IMR-90 (cell line): ENCODE results near the gene TACR2. TPM values are rescaled to one million over a fixed set of nuclear protein-coding genes. Genes with fewer than 3 reads are reported as not detected.

Source experiments
- ATAC-seq: fragments of 200-7000 bp; cut with Tn5 transposase; 2 replicates; pipeline ENCODE4 v1.9.1; 2020; ENCODE audit warnings: low read depth, mild to moderate bottlenecking, moderate library complexity
- BruUV-seq: library from RNA; stranded (reverse); fragments of 400-500 nt; replicated peaks from 2 replicates; lab custom pipeline; 2021; lab: Mats Ljungman, UMichigan
- CTCF ChIA-PET: fragments of 300-600 bp; formaldehyde crosslinking; extraction: SDS; loops from one replicate; lab custom pipeline; 2021; ENCODE audit warnings: antibody characterized with exemption; lab: Yijun Ruan, JAX
- POLR2A ChIA-PET: fragments of 300-600 bp; sonication (Branson Sonifier 250); formaldehyde crosslinking; loops from one replicate; lab custom pipeline; 2022; ENCODE audit warnings: antibody characterized with exemption; ENCODE audit not compliant: unreplicated experiment; lab: Charles Lee
- DNase-seq: peaks from one replicate; pipeline ENCODE4 v3.0.0; 2013
- H2AFZ ChIP-seq: replicated peaks from 2 replicates; pipeline ENCODE3; 2013; ENCODE audit warnings: low read length, mild to moderate bottlenecking; ENCODE audit not compliant: poor library complexity
- H2AK5ac ChIP-seq: 2 replicates; pipeline ENCODE4 v1.6.1; 2013; ENCODE audit warnings: low read depth, low read length, inconsistent platforms
- H2AK9ac ChIP-seq: replicated peaks from 2 replicates; pipeline ENCODE3; 2013; ENCODE audit warnings: mild to moderate bottlenecking, low read depth, low read length, moderate library complexity; ENCODE audit not compliant: poor library complexity
- H2BK120ac ChIP-seq: 2 replicates; pipeline ENCODE4 v1.6.1; 2013; ENCODE audit warnings: low read depth, low read length, inconsistent platforms
- H2BK15ac ChIP-seq: 3 replicates; pipeline ENCODE4 v1.6.1; 2013; ENCODE audit warnings: low read depth, low read length, inconsistent platforms
- H2BK20ac ChIP-seq: 2 replicates; pipeline ENCODE4 v1.6.1; 2013; ENCODE audit warnings: low read depth, mild to moderate bottlenecking, inconsistent platforms, low read length, moderate library complexity
- H2BK5ac ChIP-seq: 2 replicates; pipeline ENCODE4 v1.6.1; 2013; ENCODE audit warnings: mild to moderate bottlenecking, low read depth, low read length, inconsistent platforms; ENCODE audit not compliant: poor library complexity, severe bottlenecking
- H3K14ac ChIP-seq: replicated peaks from 2 replicates; pipeline ENCODE4 v1.6.1; 2013; ENCODE audit warnings: low read depth, low read length, inconsistent platforms
- H3K18ac ChIP-seq: 2 replicates; pipeline ENCODE4 v1.6.1; 2013; ENCODE audit warnings: low read depth, low read length, control low read depth
- H3K23ac ChIP-seq: 2 replicates; pipeline ENCODE4 v1.6.1; 2013; ENCODE audit warnings: low read depth, low read length, inconsistent platforms
- H3K27ac ChIP-seq: 2 replicates; pipeline ENCODE4 v1.5.1; 2013; ENCODE audit warnings: mild to moderate bottlenecking, control low read depth, low read length; ENCODE audit not compliant: insufficient read depth
- H3K27me3 ChIP-seq: 2 replicates; pipeline ENCODE4 v1.6.1; 2013; ENCODE audit warnings: low read length; ENCODE audit not compliant: control insufficient read depth, insufficient read depth
- H3K36me3 ChIP-seq: 2 replicates; pipeline ENCODE4 v1.6.1; 2013; ENCODE audit warnings: low read length, mixed read lengths; ENCODE audit not compliant: control insufficient read depth, insufficient read depth
- H3K4ac ChIP-seq: 2 replicates; pipeline ENCODE4 v1.6.1; 2013; ENCODE audit warnings: low read depth, low read length, inconsistent platforms
- H3K4me1 ChIP-seq: 2 replicates; pipeline ENCODE4 v1.6.1; 2013; ENCODE audit warnings: low read length, mixed read lengths; ENCODE audit not compliant: control insufficient read depth, insufficient read depth
- H3K4me2 ChIP-seq: 2 replicates; pipeline ENCODE4 v1.6.1; 2013; ENCODE audit warnings: low read depth, mild to moderate bottlenecking, control low read depth, low read length, moderate library complexity
- H3K4me3 ChIP-seq: 2 replicates; pipeline ENCODE4 v1.5.1; 2013; ENCODE audit warnings: low read depth, mild to moderate bottlenecking, control low read depth, low read length, moderate library complexity; ENCODE audit not compliant: insufficient read depth
- H3K56ac ChIP-seq: 2 replicates; pipeline ENCODE4 v1.6.1; 2013; ENCODE audit warnings: low read length, inconsistent platforms; ENCODE audit not compliant: insufficient read depth; ENCODE audit errors: extremely low read depth
- H3K79me1 ChIP-seq, 2 experiments: 2 replicates each; pipeline ENCODE4 v1.6.1; 2013; ENCODE audit warnings: low read length in 2 of 2, inconsistent platforms in 1 of 2, low read depth in 1 of 2
- H3K9ac ChIP-seq: 2 replicates; pipeline ENCODE4 v1.6.1; 2013; ENCODE audit warnings: low read depth, low read length, control low read depth
- H3K9me1 ChIP-seq: 2 replicates; pipeline ENCODE4 v1.6.1; 2013; ENCODE audit warnings: low read length, inconsistent platforms; ENCODE audit not compliant: insufficient read depth
- H3K9me3 ChIP-seq: 2 replicates; pipeline ENCODE4 v1.6.1; 2013; ENCODE audit warnings: low read length; ENCODE audit not compliant: control insufficient read depth, insufficient read depth
- H4K20me1 ChIP-seq: 2 replicates; pipeline ENCODE4 v1.6.1; 2013; ENCODE audit warnings: low read length, inconsistent platforms; ENCODE audit not compliant: insufficient read depth
- H4K5ac ChIP-seq: 2 replicates; pipeline ENCODE4 v1.6.1; 2013; ENCODE audit warnings: mild to moderate bottlenecking, low read depth, low read length, control low read depth
- H4K8ac ChIP-seq, 2 experiments: 2 replicates each; pipeline ENCODE4 v1.6.1; 2013; ENCODE audit warnings: low read depth in 2 of 2, low read length in 2 of 2, control low read depth in 1 of 2, inconsistent platforms in 1 of 2
- H4K91ac ChIP-seq: 2 replicates; pipeline ENCODE4 v1.6.1; 2013; ENCODE audit warnings: low read depth, low read length, inconsistent platforms; ENCODE audit not compliant: insufficient read depth
- BHLHE40 ChIP-seq: fragments of 150-350 bp; IDR thresholded peaks from 2 replicates; pipeline ENCODE4 v1.6.1; 2016; ENCODE audit warnings: mild to moderate bottlenecking, low read depth, low read length
- CEBPB ChIP-seq: IDR thresholded peaks from 2 replicates; pipeline ENCODE4 v1.6.1; 2012; ENCODE audit warnings: low read depth, low read length, improper control_type of control experiment
- CHD1 ChIP-seq: IDR thresholded peaks from 2 replicates; pipeline ENCODE4 v1.6.1; 2012; ENCODE audit warnings: low read depth, low read length, improper control_type of control experiment
- CTCF ChIP-seq: conservative IDR thresholded peaks from 2 replicates; pipeline ENCODE4 v1.5.1; 2012; ENCODE audit warnings: mild to moderate bottlenecking, low read depth, low read length, improper control_type of control experiment
- FOS ChIP-seq: fragments of 150-350 bp; IDR thresholded peaks from 2 replicates; pipeline ENCODE4 v1.6.1; 2016; ENCODE audit warnings: low read depth, low read length
- MAZ ChIP-seq: IDR thresholded peaks from 2 replicates; pipeline ENCODE4 v1.6.1; 2012; ENCODE audit warnings: low read depth, mild to moderate bottlenecking, low read length, improper control_type of control experiment, moderate library complexity, borderline replicate concordance
- MXI1 ChIP-seq: IDR thresholded peaks from 2 replicates; pipeline ENCODE4 v1.6.1; 2012; ENCODE audit warnings: low read depth, mild to moderate bottlenecking, low read length, moderate library complexity, borderline replicate concordance
- NFE2L2 ChIP-seq: fragments of 150-350 bp; IDR thresholded peaks from 2 replicates; pipeline ENCODE4 v1.6.1; 2016; ENCODE audit warnings: low read depth, mild to moderate bottlenecking, low read length
- POLR2A ChIP-seq: IDR thresholded peaks from 2 replicates; pipeline ENCODE4 v1.6.1; 2012; ENCODE audit warnings: mild to moderate bottlenecking, low read depth, low read length
- RAD21 ChIP-seq: IDR thresholded peaks from 2 replicates; pipeline ENCODE4 v1.6.1; 2012; ENCODE audit warnings: low read length, improper control_type of control experiment
- SMC3 ChIP-seq: fragments of 150-350 bp; IDR thresholded peaks from 2 replicates; pipeline ENCODE4 v1.6.1; 2016; ENCODE audit warnings: low read depth, mild to moderate bottlenecking, antibody characterized with exemption, low read length, moderate library complexity
- WGBS, 2 experiments: methylation state at CpG; one replicate each; pipeline versions ENCODE4 v1.1.5 to v1.1.7; 2013; ENCODE audit warnings: missing lambda C conversion rate in 2 of 2; ENCODE audit not compliant: insufficient read length in 1 of 2; ENCODE audit errors: extremely low coverage in 2 of 2; 5-methylcytosine and 5-hydroxymethylcytosine counted together
- dilution Hi-C: fragments of 300-500 bp; cut with HindIII; formaldehyde crosslinking; loops from one replicate; pipeline ENCODE4 v1.14.3; 2018; ENCODE audit warnings: low sequenced_read_pairs; ENCODE audit not compliant: unreplicated experiment
- in situ Hi-C: fragments of 300-500 bp; cut with MboI; formaldehyde crosslinking; loops from 3 replicates; pipeline ENCODE4 v1.14.3; 2019; ENCODE audit warnings: low sequenced_read_pairs, inconsistent platforms, mixed read lengths
- intact Hi-C: fragments of 100-400 bp; cut with micrococcal nuclease; formaldehyde crosslinking; loops from 2 replicates; pipeline ENCODE4 v1.10.0; 2022
- polyA plus RNA-seq, 3 experiments: library from polyadenylated mRNA; depleted of rRNA; stranded (reverse); fragments of >200 nt; gene quantifications; 2 replicates each; pipeline ENCODE4 v1.2.3, GENCODE V29; 2012; ENCODE audit warnings: low replicate concordance in 1 of 3
- total RNA-seq: library from RNA; depleted of rRNA; stranded (reverse); fragments of >200 nt; gene quantifications from 2 replicates; pipeline ENCODE4 v1.2.3, GENCODE V29; 2012
- TF ChIP-seq, protein P1 (sequence below): fragments of 150-350 bp; IDR thresholded peaks from 2 replicates; pipeline ENCODE4 v1.6.1; 2016; ENCODE audit warnings: low read depth, mild to moderate bottlenecking, low read length, moderate library complexity, borderline replicate concordance
- TF ChIP-seq, protein P2 (sequence below): fragments of 150-350 bp; IDR thresholded peaks from 2 replicates; pipeline ENCODE4 v1.6.1; 2017; ENCODE audit warnings: mild to moderate bottlenecking, antibody characterized with exemption, low read length, low read depth

The TACR2 gene
- total and polyA plus RNA-seq, 2 of the 4 experiments (the other 2 are of a cell fraction) = not detected

DNA sequence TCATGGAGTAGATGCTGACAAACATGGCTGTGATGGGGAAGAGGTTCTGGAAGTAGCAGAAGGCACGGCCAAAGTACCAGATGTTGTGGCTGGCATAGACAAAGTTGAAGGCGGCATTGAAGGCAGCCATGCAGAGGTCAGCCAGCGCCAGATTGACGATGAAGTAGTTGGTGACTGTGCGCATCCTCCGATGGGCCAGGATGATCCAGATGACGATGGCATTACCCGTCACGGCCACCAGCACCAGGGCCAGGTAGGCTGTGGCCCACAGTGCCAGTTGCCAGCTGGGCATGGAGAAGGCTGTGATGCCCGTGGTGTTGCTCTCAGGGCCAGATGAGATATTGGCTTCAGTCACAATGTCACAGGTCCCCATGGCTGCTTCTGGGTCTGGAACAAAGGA, 767 bp downstream of the TACR2 start:
- no TSS peak for BruUV-seq
- H4K5ac ChIP-seq = no peak overlapping the region
- no peak overlapping the region for H3K4me2 ChIP-seq
- H4K20me1 ChIP-seq = no peaks in the 10 kb centered on the region
- peaks cover 3% of the 10 kb centered on the region; the same call in 1 of the 2 replicates for H3K4me1 ChIP-seq
- no peak overlapping the region for H3K23ac ChIP-seq
- H2AFZ ChIP-seq = peak overlapping the region; percentile 50
- H2BK120ac ChIP-seq = no peak overlapping the region
- no peak overlapping the region for H4K8ac ChIP-seq
- TF ChIP-seq RAD21 (no peak), SMC3 (no peak), MXI1 (no peak), POLR2A (no peak), CHD1 (no peak), NFE2L2 (no peak), BHLHE40 (no peak), CTCF (no peak), MAZ (no peak), CEBPB (no peak), FOS (no peak)
- TF ChIP-seq, protein P1, sequence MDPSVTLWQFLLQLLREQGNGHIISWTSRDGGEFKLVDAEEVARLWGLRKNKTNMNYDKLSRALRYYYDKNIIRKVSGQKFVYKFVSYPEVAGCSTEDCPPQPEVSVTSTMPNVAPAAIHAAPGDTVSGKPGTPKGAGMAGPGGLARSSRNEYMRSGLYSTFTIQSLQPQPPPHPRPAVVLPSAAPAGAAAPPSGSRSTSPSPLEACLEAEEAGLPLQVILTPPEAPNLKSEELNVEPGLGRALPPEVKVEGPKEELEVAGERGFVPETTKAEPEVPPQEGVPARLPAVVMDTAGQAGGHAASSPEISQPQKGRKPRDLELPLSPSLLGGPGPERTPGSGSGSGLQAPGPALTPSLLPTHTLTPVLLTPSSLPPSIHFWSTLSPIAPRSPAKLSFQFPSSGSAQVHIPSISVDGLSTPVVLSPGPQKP = no peak
- TF ChIP-seq, protein P2, sequence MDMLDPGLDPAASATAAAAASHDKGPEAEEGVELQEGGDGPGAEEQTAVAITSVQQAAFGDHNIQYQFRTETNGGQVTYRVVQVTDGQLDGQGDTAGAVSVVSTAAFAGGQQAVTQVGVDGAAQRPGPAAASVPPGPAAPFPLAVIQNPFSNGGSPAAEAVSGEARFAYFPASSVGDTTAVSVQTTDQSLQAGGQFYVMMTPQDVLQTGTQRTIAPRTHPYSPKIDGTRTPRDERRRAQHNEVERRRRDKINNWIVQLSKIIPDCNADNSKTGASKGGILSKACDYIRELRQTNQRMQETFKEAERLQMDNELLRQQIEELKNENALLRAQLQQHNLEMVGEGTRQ = no peak
- no peaks in the 10 kb centered on the region for H3K79me1 ChIP-seq
- no peak overlapping the region for H3K4me3 ChIP-seq
- in situ Hi-C loops = loop anchor here (10.0 kb wide), 1 partner anchor 411 kb away; no protein-coding TSS in a partner anchor
- intact Hi-C loops = loop anchor here (10.0 kb wide), 1 partner anchor 631 kb away; no protein-coding TSS in a partner anchor
- no peak for ATAC-seq
- H3K9me3 ChIP-seq = no peaks in the 10 kb centered on the region
- ChIA-PET POLR2A (no interaction called here), CTCF (no interaction called here)
- H3K9ac ChIP-seq = no peak overlapping the region
- no peak overlapping the region for H3K14ac ChIP-seq
- H3K56ac ChIP-seq = no peak overlapping the region
- no peak overlapping the region for H3K27ac ChIP-seq
- no peak overlapping the region for H2BK15ac ChIP-seq
- H2BK5ac ChIP-seq = no peak overlapping the region
- peaks cover 26% of the 10 kb centered on the region for H3K27me3 ChIP-seq
- dilution Hi-C loops = no loop called here
- no peaks in the 10 kb centered on the region for H3K36me3 ChIP-seq
- H4K91ac ChIP-seq = no peak overlapping the region
- 91% methylated on average over 9 of the region's 10 CpGs; no CpG with 5 or more reads in 1 of the 2 experiments for WGBS, 2 experiments
- DNase-seq = no peak
- H2AK5ac ChIP-seq = no peak overlapping the region
- no peak overlapping the region for H3K18ac ChIP-seq
- no peaks in the 10 kb centered on the region for H3K9me1 ChIP-seq
- peak overlapping the region; percentile 28 for H2AK9ac ChIP-seq
- no peak overlapping the region for H2BK20ac ChIP-seq
- H3K4ac ChIP-seq = no peak overlapping the region
